ENCODE measurements around the gene SYT17.

SYT17 gene

GRCh38 chr16:19167710-19168370, at the start of gene SYT17:
Gene SYT17 (plus strand): TSS chr16:19168240. CDS start chr16:19168647, 407 bp downstream.
- H3K27ac ChIP-seq: peak within 1 kb of the TSS in 12 of 21 experiments; percentile 4 to 68 (median 26)
- peak within 1 kb of the TSS; percentile 15 to 54 (median 41) for H3K4me3 ChIP-seq

GRCh38 chr16:19118938-19119431, 49.1 kb upstream of the SYT17 start:
- H3K4me3 ChIP-seq: peak overlapping the region in 4 of 7 experiments; percentile 9 to 19 (median 14)
- peak overlapping the region in 20 of 21 experiments; percentile 45 to 92 (median 78) for H3K27ac ChIP-seq

- Histone ChIP-seq H3K4me3 (peak overlapping the region in 3 of 7 experiments; percentile 9 to 19 (median 16)), H3K27ac (peak overlapping the region in 20 of 21 experiments; percentile 45 to 92 (median 78))
These were observed 48.5 kb upstream of the SYT17 start for GRCh38 chr16:19119564-19119963.

GRCh38 chr16:19123535-19124178, 44.4 kb upstream of the SYT17 start:
- no peak overlapping the region for H3K4me3 ChIP-seq
- peak overlapping the region in 3 of 21 experiments; percentile 3 to 7 (median 4) for H3K27ac ChIP-seq

- Histone ChIP-seq H3K27ac (no peak overlapping the region), H3K4me3 (no peak overlapping the region)
These were observed 41.7 kb upstream of the SYT17 start for GRCh38 chr16:19126300-19126699.

GRCh38 chr16:19127205-19127604, 40.8 kb upstream of the SYT17 start:
- no peak overlapping the region for H3K4me3 ChIP-seq
- H3K27ac ChIP-seq: no peak overlapping the region

GRCh38 chr16:19127674-19128131, 40.3 kb upstream of the SYT17 start:
- H3K4me3 ChIP-seq: no peak overlapping the region
- H3K27ac ChIP-seq: no peak overlapping the region

GRCh38 chr16:19128454-19129200, 39.4 kb upstream of the SYT17 start:
- H3K27ac ChIP-seq: no peak overlapping the region
- no peak overlapping the region for H3K4me3 ChIP-seq

- Histone ChIP-seq H3K27ac (peak overlapping the region in 17 of 21 experiments; percentile 40 to 87 (median 67)), H3K4me3 (no peak overlapping the region)
These were observed 37.7 kb upstream of the SYT17 start for GRCh38 chr16:19130385-19130784.

GRCh38 chr16:19130852-19131824, 36.9 kb upstream of the SYT17 start:
- H3K27ac ChIP-seq: peak overlapping the region in 20 of 21 experiments; percentile 10 to 87 (median 66)
- H3K4me3 ChIP-seq: no peak overlapping the region

GRCh38 chr16:19131825-19132218, 36.2 kb upstream of the SYT17 start:
- peak overlapping the region in 19 of 21 experiments; percentile 10 to 87 (median 66) for H3K27ac ChIP-seq

GRCh38 chr16:19132255-19132654, 35.8 kb upstream of the SYT17 start:
- no peak overlapping the region for H3K4me3 ChIP-seq
- H3K27ac ChIP-seq: peak overlapping the region in 17 of 21 experiments; percentile 16 to 87 (median 67)

More at GRCh38 chr16:19131825-19132218, 36.2 kb upstream of the SYT17 start:
- no peak overlapping the region for H3K4me3 ChIP-seq

- Histone ChIP-seq H3K4me3 (no peak overlapping the region), H3K27ac (peak overlapping the region in 6 of 21 experiments; percentile 29 to 84 (median 66))
These were observed 35.1 kb upstream of the SYT17 start for GRCh38 chr16:19132898-19133297.

- no peak overlapping the region for H3K4me3 ChIP-seq
- H3K27ac ChIP-seq: no peak overlapping the region
These were observed 34.4 kb upstream of the SYT17 start for GRCh38 chr16:19133600-19133999.

- H3K27ac ChIP-seq: peak overlapping the region in 4 of 21 experiments; percentile 18 to 67 (median 36)
- no peak overlapping the region for H3K4me3 ChIP-seq
These were observed 32.7 kb upstream of the SYT17 start for GRCh38 chr16:19135201-19135842.

- H3K4me3 ChIP-seq: no peak overlapping the region
These were observed 32.1 kb upstream of the SYT17 start for GRCh38 chr16:19135896-19136438.

GRCh38 chr16:19136549-19137196, 31.4 kb upstream of the SYT17 start:
- no peak overlapping the region for H3K4me3 ChIP-seq
- peak overlapping the region in 12 of 21 experiments; percentile 23 to 67 (median 32) for H3K27ac ChIP-seq

More at GRCh38 chr16:19135896-19136438, 32.1 kb upstream of the SYT17 start:
- peak overlapping the region in 10 of 21 experiments; percentile 14 to 67 (median 30) for H3K27ac ChIP-seq

All from skin epidermis (tissue), 12 donors.